HFF-Myc (cell line): ENCODE measurements around the gene ANHX.

Source experiments
- DNase-seq: peaks from one replicate; pipeline ENCODE4 v3.0.0-alpha.2; 2011; ENCODE audit warnings: low read depth; ENCODE audit errors: extremely low read depth
- H3K4me3 ChIP-seq: replicated peaks from 2 replicates; pipeline ENCODE4 v1.5.1; 2011; ENCODE audit warnings: low read depth, mild to moderate bottlenecking, control low read depth, low read length
- CTCF ChIP-seq: IDR thresholded peaks from 2 replicates; pipeline ENCODE4 v1.5.1; 2012; ENCODE audit warnings: mild to moderate bottlenecking, low read depth, low read length, control low read depth; ENCODE audit errors: missing control alignments

ANHX gene

GRCh38 chr12:133234971-133235370 lies 706 bp downstream of the ANHX start:
- TF ChIP-seq CTCF = no peak
- DNase-seq = no peak
- no peak overlapping the region for H3K4me3 ChIP-seq

GRCh38 chr12:133233993-133234564 lies 1.6 kb downstream of the ANHX start:
- H3K4me3 ChIP-seq = no peak overlapping the region
- DNase-seq = no peak
- TF ChIP-seq CTCF = no peak

- no peak for DNase-seq
- no peak overlapping the region for H3K4me3 ChIP-seq
- no peak for TF ChIP-seq CTCF
Observed at GRCh38 chr12:133233006-133233405, 2.7 kb downstream of the ANHX start.

- no peak for TF ChIP-seq CTCF
- no peak for DNase-seq
- no peak overlapping the region for H3K4me3 ChIP-seq
Observed at GRCh38 chr12:133231001-133231400, 4.7 kb downstream of the ANHX start.

GRCh38 chr12:133227281-133227852 lies 8.3 kb downstream of the ANHX start:
- no peak overlapping the region for H3K4me3 ChIP-seq
- no peak for DNase-seq
- TF ChIP-seq CTCF = no peak

- no peak for TF ChIP-seq CTCF
- no peak for DNase-seq
- H3K4me3 ChIP-seq = no peak overlapping the region
Observed at GRCh38 chr12:133226690-133227089, 9.0 kb downstream of the ANHX start.

- no peak for TF ChIP-seq CTCF
- no peak overlapping the region for H3K4me3 ChIP-seq
- DNase-seq = no peak
Observed at GRCh38 chr12:133225527-133225926, 10.2 kb downstream of the ANHX start.
